ENCODE data around the gene VLDLR.

Gene VLDLR

DNA sequence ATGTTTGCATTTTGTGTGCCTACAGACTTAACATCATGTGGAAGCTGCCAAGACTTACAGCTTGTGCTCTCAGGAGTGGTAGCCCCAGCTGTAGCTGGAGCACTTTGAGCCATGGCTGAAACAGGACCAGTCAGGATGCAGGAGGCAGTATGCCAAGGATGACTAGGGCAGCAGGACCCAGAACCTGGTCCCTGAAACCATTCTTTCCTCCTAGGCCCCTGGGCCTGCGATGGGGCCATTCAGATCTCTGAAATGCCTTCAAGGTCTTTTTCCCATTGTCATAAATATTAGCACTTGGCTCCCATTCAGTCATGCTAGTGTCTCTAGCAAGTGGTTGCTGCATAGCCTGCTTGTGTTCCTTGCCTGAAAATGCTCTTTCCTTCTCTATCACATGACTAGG is 29.6 kb upstream of the VLDLR start (continued):
- TF ChIP-seq, protein P1, sequence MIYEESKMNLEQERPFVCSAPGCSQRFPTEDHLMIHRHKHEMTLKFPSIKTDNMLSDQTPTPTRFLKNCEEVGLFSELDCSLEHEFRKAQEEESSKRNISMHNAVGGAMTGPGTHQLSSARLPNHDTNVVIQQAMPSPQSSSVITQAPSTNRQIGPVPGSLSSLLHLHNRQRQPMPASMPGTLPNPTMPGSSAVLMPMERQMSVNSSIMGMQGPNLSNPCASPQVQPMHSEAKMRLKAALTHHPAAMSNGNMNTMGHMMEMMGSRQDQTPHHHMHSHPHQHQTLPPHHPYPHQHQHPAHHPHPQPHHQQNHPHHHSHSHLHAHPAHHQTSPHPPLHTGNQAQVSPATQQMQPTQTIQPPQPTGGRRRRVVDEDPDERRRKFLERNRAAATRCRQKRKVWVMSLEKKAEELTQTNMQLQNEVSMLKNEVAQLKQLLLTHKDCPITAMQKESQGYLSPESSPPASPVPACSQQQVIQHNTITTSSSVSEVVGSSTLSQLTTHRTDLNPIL (CRISPR knock-in tag; IDR thresholded peaks at IDR 0.05; ENCODE audit: low read depth): no peak
- TF ChIP-seq ZC3H10 (CRISPR knock-in tag; IDR thresholded peaks at IDR 0.05): no peak
- TF ChIP-seq TOX (CRISPR knock-in tag; IDR thresholded peaks at IDR 0.05; ENCODE audit: borderline replicate concordance): no peak

DNA sequence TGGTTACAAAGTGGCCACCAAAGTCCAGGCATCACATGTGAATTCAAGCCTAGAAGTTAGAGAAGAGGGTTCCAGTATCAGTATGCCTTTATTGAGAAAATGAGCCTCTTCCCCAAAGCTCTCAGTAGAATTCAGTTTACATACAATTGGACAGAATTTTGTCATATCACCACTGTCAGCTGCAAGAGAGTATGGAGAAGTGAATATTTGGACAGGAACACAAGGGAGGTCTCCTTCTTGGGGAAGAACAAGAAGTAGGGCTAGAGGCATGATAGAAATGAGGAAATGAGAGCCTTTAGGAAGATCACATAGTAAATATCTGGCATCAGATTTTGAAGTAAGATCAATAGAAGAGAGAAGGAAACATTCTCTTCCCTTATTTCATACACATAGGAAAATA is 27.8 kb upstream of the VLDLR start:
- ATAC-seq: no peak
- TF ChIP-seq RARB (CRISPR knock-in tag; IDR thresholded peaks at IDR 0.05): no peak
- TF ChIP-seq CSDC2 (CRISPR knock-in tag; IDR thresholded peaks at IDR 0.05): no peak
- no peak for TF ChIP-seq ZNF8 (CRISPR knock-in tag; IDR thresholded peaks at IDR 0.05)
- no peak for TF ChIP-seq ZC3H10 (CRISPR knock-in tag; IDR thresholded peaks at IDR 0.05)
- no peak for TF ChIP-seq TOX (CRISPR knock-in tag; IDR thresholded peaks at IDR 0.05; ENCODE audit: borderline replicate concordance)
- TF ChIP-seq PPARA (CRISPR knock-in tag; IDR thresholded peaks at IDR 0.05; ENCODE audit: borderline replicate concordance): no peak
- TF ChIP-seq OSR1 (CRISPR knock-in tag; IDR thresholded peaks at IDR 0.05): no peak
- no peak for TF ChIP-seq SNAI2 (CRISPR knock-in tag; IDR thresholded peaks at IDR 0.05)
- TF ChIP-seq, protein P1 (CRISPR knock-in tag; IDR thresholded peaks at IDR 0.05; ENCODE audit: low read depth): no peak
- TF ChIP-seq, protein P2, sequence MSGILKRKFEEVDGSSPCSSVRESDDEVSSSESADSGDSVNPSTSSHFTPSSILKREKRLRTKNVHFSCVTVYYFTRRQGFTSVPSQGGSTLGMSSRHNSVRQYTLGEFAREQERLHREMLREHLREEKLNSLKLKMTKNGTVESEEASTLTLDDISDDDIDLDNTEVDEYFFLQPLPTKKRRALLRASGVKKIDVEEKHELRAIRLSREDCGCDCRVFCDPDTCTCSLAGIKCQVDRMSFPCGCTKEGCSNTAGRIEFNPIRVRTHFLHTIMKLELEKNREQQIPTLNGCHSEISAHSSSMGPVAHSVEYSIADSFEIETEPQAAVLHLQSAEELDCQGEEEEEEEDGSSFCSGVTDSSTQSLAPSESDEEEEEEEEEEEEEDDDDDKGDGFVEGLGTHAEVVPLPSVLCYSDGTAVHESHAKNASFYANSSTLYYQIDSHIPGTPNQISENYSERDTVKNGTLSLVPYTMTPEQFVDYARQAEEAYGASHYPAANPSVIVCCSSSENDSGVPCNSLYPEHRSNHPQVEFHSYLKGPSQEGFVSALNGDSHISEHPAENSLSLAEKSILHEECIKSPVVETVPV (CRISPR knock-in tag; IDR thresholded peaks at IDR 0.05): no peak
- no peak for TF ChIP-seq ARNTL (CRISPR knock-in tag; IDR thresholded peaks at IDR 0.05; ENCODE audit: borderline replicate concordance, low read depth)
- no peak for TF ChIP-seq BACH2 (CRISPR knock-in tag; IDR thresholded peaks at IDR 0.05; ENCODE audit: borderline replicate concordance)
- no peak for TF ChIP-seq GLIS3 (CRISPR knock-in tag; IDR thresholded peaks at IDR 0.05)
- TF ChIP-seq PATZ1 (CRISPR knock-in tag; IDR thresholded peaks at IDR 0.05; ENCODE audit: borderline replicate concordance): no peak
- no peak for TF ChIP-seq ESRRG (CRISPR knock-in tag; IDR thresholded peaks at IDR 0.05)
- no peak for TF ChIP-seq TSHZ2 (CRISPR knock-in tag; IDR thresholded peaks at IDR 0.05)
- TF ChIP-seq TCF4 (CRISPR knock-in tag; IDR thresholded peaks at IDR 0.05; ENCODE audit: borderline replicate concordance): no peak
- no peak for TF ChIP-seq ISL1 (CRISPR knock-in tag; IDR thresholded peaks at IDR 0.05)

GRCh38 chr9:2595973-2596372 is 25.6 kb upstream of the VLDLR start:
- no peak for TF ChIP-seq ZNF70 (CRISPR knock-in tag; IDR thresholded peaks at IDR 0.05)
- TF ChIP-seq, protein P3, sequence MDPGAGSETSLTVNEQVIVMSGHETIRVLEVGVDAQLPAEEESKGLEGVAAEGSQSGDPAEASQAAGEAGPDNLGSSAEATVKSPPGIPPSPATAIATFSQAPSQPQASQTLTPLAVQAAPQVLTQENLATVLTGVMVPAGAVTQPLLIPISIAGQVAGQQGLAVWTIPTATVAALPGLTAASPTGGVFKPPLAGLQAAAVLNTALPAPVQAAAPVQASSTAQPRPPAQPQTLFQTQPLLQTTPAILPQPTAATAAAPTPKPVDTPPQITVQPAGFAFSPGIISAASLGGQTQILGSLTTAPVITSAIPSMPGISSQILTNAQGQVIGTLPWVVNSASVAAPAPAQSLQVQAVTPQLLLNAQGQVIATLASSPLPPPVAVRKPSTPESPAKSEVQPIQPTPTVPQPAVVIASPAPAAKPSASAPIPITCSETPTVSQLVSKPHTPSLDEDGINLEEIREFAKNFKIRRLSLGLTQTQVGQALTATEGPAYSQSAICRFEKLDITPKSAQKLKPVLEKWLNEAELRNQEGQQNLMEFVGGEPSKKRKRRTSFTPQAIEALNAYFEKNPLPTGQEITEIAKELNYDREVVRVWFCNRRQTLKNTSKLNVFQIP (CRISPR knock-in tag; IDR thresholded peaks at IDR 0.05; ENCODE audit: borderline replicate concordance, low read depth): no peak
- ATAC-seq: no peak

Measured in SK-N-SH treated with all-trans-retinoic acid at 6 μM for 48 hours (cell line).